ENCODE results near the gene DCLRE1A. TPM values are rescaled to one million over a fixed set of nuclear protein-coding genes. Genes with fewer than 3 reads are reported as not detected.

DCLRE1A gene
- total and polyA plus RNA-seq, 2 of the 13 experiments (the other 11 are each of a cell fraction or from before 2014, with no cell fraction given), result 6.2 to 19.6 TPM

- peak; percentile 55; the same call in 1 of the 2 replicates for TF ChIP-seq KMT2A (CRISPR knock-in tag; IDR thresholded peaks at IDR 0.05)
- TF ChIP-seq, protein P1, sequence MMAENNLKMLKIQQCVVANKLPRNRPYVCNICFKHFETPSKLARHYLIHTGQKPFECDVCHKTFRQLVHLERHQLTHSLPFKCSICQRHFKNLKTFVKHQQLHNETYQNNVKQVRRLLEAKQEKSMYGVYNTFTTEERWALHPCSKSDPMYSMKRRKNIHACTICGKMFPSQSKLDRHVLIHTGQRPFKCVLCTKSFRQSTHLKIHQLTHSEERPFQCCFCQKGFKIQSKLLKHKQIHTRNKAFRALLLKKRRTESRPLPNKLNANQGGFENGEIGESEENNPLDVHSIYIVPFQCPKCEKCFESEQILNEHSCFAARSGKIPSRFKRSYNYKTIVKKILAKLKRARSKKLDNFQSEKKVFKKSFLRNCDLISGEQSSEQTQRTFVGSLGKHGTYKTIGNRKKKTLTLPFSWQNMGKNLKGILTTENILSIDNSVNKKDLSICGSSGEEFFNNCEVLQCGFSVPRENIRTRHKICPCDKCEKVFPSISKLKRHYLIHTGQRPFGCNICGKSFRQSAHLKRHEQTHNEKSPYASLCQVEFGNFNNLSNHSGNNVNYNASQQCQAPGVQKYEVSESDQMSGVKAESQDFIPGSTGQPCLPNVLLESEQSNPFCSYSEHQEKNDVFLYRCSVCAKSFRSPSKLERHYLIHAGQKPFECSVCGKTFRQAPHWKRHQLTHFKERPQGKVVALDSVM (CRISPR knock-in tag; IDR thresholded peaks at IDR 0.05), result 0 out of 2 replicates have a peak, but pooled peaks have one; percentile 11
- TF ChIP-seq, protein P2, sequence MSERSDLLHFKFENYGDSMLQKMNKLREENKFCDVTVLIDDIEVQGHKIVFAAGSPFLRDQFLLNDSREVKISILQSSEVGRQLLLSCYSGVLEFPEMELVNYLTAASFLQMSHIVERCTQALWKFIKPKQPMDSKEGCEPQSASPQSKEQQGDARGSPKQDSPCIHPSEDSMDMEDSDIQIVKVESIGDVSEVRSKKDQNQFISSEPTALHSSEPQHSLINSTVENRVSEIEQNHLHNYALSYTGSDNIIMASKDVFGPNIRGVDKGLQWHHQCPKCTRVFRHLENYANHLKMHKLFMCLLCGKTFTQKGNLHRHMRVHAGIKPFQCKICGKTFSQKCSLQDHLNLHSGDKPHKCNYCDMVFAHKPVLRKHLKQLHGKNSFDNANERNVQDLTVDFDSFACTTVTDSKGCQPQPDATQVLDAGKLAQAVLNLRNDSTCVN (CRISPR knock-in tag; IDR thresholded peaks at IDR 0.05; ENCODE audit: borderline replicate concordance), result peak; percentile 28; the same call in 1 of the 2 replicates
- peak; percentile 59 for TF ChIP-seq GABPA (IDR thresholded peaks at IDR 0.05; ENCODE audit: low read depth, low read length)
- TF ChIP-seq GABPA (CRISPR knock-in tag; IDR thresholded peaks at IDR 0.05; ENCODE audit: low read depth), result peak; percentile 54
- peak in 1 of 2 experiments; percentile 44; a peak in 1 of 4 replicates for TF ChIP-seq ATF4 (CRISPR knock-in tag; IDR thresholded peaks at IDR 0.05)
- 0 out of 2 replicates have a peak, but pooled peaks have one; percentile 15 for TF ChIP-seq ELF4 (CRISPR knock-in tag; IDR thresholded peaks at IDR 0.05; ENCODE audit: borderline replicate concordance)
- TF ChIP-seq, protein P3, sequence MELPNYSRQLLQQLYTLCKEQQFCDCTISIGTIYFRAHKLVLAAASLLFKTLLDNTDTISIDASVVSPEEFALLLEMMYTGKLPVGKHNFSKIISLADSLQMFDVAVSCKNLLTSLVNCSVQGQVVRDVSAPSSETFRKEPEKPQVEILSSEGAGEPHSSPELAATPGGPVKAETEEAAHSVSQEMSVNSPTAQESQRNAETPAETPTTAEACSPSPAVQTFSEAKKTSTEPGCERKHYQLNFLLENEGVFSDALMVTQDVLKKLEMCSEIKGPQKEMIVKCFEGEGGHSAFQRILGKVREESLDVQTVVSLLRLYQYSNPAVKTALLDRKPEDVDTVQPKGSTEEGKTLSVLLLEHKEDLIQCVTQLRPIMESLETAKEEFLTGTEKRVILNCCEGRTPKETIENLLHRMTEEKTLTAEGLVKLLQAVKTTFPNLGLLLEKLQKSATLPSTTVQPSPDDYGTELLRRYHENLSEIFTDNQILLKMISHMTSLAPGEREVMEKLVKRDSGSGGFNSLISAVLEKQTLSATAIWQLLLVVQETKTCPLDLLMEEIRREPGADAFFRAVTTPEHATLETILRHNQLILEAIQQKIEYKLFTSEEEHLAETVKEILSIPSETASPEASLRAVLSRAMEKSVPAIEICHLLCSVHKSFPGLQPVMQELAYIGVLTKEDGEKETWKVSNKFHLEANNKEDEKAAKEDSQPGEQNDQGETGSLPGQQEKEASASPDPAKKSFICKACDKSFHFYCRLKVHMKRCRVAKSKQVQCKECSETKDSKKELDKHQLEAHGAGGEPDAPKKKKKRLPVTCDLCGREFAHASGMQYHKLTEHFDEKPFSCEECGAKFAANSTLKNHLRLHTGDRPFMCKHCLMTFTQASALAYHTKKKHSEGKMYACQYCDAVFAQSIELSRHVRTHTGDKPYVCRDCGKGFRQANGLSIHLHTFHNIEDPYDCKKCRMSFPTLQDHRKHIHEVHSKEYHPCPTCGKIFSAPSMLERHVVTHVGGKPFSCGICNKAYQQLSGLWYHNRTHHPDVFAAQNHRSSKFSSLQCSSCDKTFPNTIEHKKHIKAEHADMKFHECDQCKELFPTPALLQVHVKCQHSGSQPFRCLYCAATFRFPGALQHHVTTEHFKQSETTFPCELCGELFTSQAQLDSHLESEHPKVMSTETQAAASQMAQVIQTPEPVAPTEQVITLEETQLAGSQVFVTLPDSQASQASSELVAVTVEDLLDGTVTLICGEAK (IDR thresholded peaks at IDR 0.05), result no peak
- TF ChIP-seq, protein P3 (CRISPR knock-in tag; IDR thresholded peaks at IDR 0.05), result peak; percentile 67; the same call in 1 of the 2 replicates
- peak; percentile 40; the same call in 1 of the 2 replicates for TF ChIP-seq IKZF5 (CRISPR knock-in tag; IDR thresholded peaks at IDR 0.05)
- peak; percentile 81; the same call in 1 of the 2 replicates for TF ChIP-seq KAT7 (CRISPR knock-in tag; IDR thresholded peaks at IDR 0.05; ENCODE audit: borderline replicate concordance)
- TF ChIP-seq ZFP36L1 (CRISPR knock-in tag; IDR thresholded peaks at IDR 0.05), result no peak
These were observed 1.1 kb upstream of the DCLRE1A start (continued) for GRCh38 chr10:113854761-113855588.
